GM12801 (cell line): Measurements from ENCODE around the gene TIMP3.

Experiments
- CTCF ChIP-seq: IDR thresholded peaks from one replicate; pipeline ENCODE4 v1.5.1; 2011; ENCODE audit warnings: control low read depth; ENCODE audit not compliant: insufficient read length; ENCODE audit errors: extremely low read depth

The TIMP3 gene

GRCh38 chr22:32839831-32840584 is 38.5 kb downstream of the TIMP3 start:
- TF ChIP-seq CTCF: no peak

GRCh38 chr22:32841175-32841574 is 39.7 kb downstream of the TIMP3 start:
- no peak for TF ChIP-seq CTCF

DNA sequence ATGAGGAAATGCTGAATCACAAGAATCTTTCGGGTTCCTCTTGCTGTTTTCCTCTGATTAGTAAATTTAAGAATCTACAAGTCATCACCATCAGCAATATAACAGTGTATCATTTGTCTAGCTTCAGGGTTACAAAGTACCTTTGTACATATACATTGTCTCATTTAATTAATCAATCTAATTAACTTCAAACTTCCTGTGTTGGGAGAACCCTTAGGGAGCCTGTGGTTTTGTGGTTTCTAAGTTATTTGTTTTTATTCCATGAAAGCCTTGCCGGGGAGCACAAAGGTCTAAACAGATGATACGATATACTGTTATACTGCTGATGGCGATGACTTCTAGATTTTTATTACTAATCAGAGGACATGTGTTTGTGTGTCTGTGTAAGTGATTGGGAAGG is 41.0 kb downstream of the TIMP3 start:
- no peak for TF ChIP-seq CTCF

GRCh38 chr22:32843300-32843699 is 41.8 kb downstream of the TIMP3 start:
- TF ChIP-seq CTCF: no peak

DNA sequence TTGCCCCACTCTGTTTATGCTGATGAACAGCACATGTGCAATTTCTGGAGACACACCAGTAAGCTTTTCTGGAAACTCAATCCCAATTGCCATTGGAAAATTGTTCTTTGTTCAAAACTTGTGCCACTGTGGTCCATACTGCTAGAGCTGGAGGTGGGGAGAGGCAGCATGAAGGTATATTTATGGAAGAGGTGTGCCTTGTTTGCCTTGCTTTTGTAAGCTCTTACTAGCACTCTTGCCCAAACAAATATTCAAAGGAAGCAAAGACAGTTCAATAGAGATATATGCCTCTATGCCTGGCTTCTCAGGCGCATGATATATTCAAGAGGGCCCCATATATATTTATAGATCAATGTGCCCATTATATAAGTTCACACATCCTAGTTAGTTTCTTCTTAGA is 42.7 kb downstream of the TIMP3 start:
- no peak for TF ChIP-seq CTCF

- no peak for TF ChIP-seq CTCF
These were observed 45.4 kb downstream of the TIMP3 start for GRCh38 chr22:32846780-32847491.

DNA sequence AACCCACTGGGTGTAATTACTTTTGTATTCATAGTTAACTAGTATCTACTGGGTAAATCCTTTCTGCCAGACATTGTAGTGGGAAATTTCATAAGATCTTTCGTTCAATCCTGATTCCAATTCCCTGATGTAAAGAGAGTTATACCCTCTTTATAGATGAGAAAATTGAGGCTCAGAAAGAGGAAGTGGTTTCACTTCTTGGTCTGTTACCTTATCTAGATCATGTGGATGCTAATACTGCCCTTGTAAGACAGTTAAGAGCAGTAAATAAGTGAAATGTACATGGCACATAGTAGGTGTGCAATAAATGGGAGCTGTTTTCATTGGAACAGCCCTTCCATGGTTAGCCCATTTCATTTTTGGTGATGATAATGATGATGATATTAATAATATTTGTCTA is 46.7 kb downstream of the TIMP3 start:
- TF ChIP-seq CTCF: no peak
